K562 (cell line): ENCODE data around the gene CKS2. TPM values are rescaled to one million over a fixed set of nuclear protein-coding genes. Genes with fewer than 3 reads are reported as not detected.

ENCODE experiments used
- BDP1 ChIP-seq: IDR thresholded peaks from 3 replicates; pipeline ENCODE4 v1.6.1; 2011; ENCODE audit not compliant: insufficient read length, insufficient read depth
- DMBX1 ChIP-seq: fragments of 250-450 bp; sonication (Bioruptor Pico); IDR thresholded peaks from 2 replicates; pipeline ENCODE4 v1.8.0; 2022; ENCODE audit warnings: inconsistent platforms, mild to moderate bottlenecking, moderate library complexity, borderline replicate concordance
- HNRNPLL ChIP-seq: fragments of 200-400 bp; formaldehyde crosslinking; IDR thresholded peaks from 2 replicates; pipeline ENCODE4 v1.6.1; 2017; ENCODE audit warnings: low read length, low read depth, mild to moderate bottlenecking; ENCODE audit not compliant: poor library complexity, severe bottlenecking
- MYBL2 ChIP-seq, 2 experiments: fragments of 450-650 bp in 1 of 2; sonication (generic) in 1 of 2; formaldehyde crosslinking in 1 of 2; IDR thresholded peaks; 2 replicates each; pipeline versions ENCODE4 v1.6.1 to v1.8.1; 2017 to 2022; ENCODE audit warnings: borderline replicate concordance in 1 of 2, inconsistent platforms in 1 of 2, low read depth in 1 of 2, mild to moderate bottlenecking in 1 of 2, missing genetic modification reagents in 1 of 2, moderate library complexity in 1 of 2
- NFYB ChIP-seq: IDR thresholded peaks from 2 replicates; pipeline ENCODE4 v1.6.1; 2011; ENCODE audit warnings: mild to moderate bottlenecking, moderate library complexity; ENCODE audit not compliant: insufficient read length; ENCODE audit errors: extremely low read depth
- NRF1 ChIP-seq, 2 experiments: fragments of 450-650 bp; IDR thresholded peaks in 1 of 2; conservative IDR thresholded peaks in 1 of 2; 2 replicates each; pipeline ENCODE4 v1.6.1; 2014; ENCODE audit warnings: mild to moderate bottlenecking in 2 of 2
- POLR2AphosphoS2 ChIP-seq: IDR thresholded peaks from 2 replicates; pipeline ENCODE4 v1.6.1; 2012; ENCODE audit warnings: low read length, improper control_type of control experiment
- SP2 ChIP-seq: IDR thresholded peaks from 2 replicates; pipeline ENCODE4 v1.6.1; 2011; ENCODE audit warnings: mild to moderate bottlenecking, low read depth, low read length, moderate library complexity; ENCODE audit not compliant: poor library complexity, severe bottlenecking; ENCODE audit errors: extremely low read depth
- SREBF1 ChIP-seq: fragments of 150-350 bp; IDR thresholded peaks from 2 replicates; pipeline ENCODE4 v1.6.1; 2014; ENCODE audit warnings: antibody characterized with exemption, low read depth, low read length, borderline replicate concordance
- TAF7 ChIP-seq: fragments of 450-650 bp; IDR thresholded peaks from 2 replicates; pipeline ENCODE4 v1.6.1; 2016; ENCODE audit warnings: missing genetic modification characterization, missing compliant biosample characterization
- YY1 ChIP-seq, 3 experiments: IDR thresholded peaks; 2 replicates each; pipeline ENCODE4 v1.6.1; 2011; ENCODE audit warnings: low read length in 2 of 3, mild to moderate bottlenecking in 2 of 3, moderate library complexity in 2 of 3, borderline replicate concordance in 1 of 3, control low read depth in 1 of 3, low read depth in 1 of 3; ENCODE audit not compliant: insufficient read depth in 3 of 3, insufficient replicate concordance in 2 of 3, control insufficient read depth in 1 of 3, insufficient read length in 1 of 3; ENCODE audit errors: extremely low read depth in 1 of 3
- ZFX ChIP-seq: sonication (generic); formaldehyde crosslinking; IDR thresholded peaks from 2 replicates; pipeline ENCODE4 v1.8.0; 2022; ENCODE audit warnings: mild to moderate bottlenecking, missing genetic modification reagents, moderate library complexity
- ZNF140 ChIP-seq: fragments of 250-450 bp; sonication (Bioruptor Pico); IDR thresholded peaks from 2 replicates; pipeline ENCODE4 v1.8.0; 2021; ENCODE audit warnings: moderate library complexity, mild to moderate bottlenecking, inconsistent platforms
- polyA plus RNA-seq, 8 experiments: library from polyadenylated mRNA; depleted of rRNA in 4 of 8; stranded (reverse) in 5 of 8; unstranded in 3 of 8; fragments of >200 nt; fragmentation: Nextera tagmentation in 2 of 8; fragmentation: Illumina TruSeq in 1 of 8; extraction: Ambion mirVana in 2 of 8; extraction: Trizol in 1 of 8; gene quantifications; 2 replicates each; pipeline versions ENCODE4 v1.2.1 to v1.2.3, GENCODE V29; 2011 to 2014; ENCODE audit warnings: inconsistent platforms in 1 of 8, missing spikeins in 1 of 8
- total RNA-seq, 7 experiments: library from RNA; depleted of rRNA in 6 of 7; stranded (reverse); fragments of >200 nt in 6 of 7; fragmentation: Illumina TruSeq in 2 of 7; extraction: Trizol in 2 of 7; gene quantifications; 2 replicates each; pipeline versions ENCODE4 v1.2.1 to v1.2.3, GENCODE V29; 2011 to 2021; ENCODE audit warnings: low replicate concordance in 1 of 7
- TF ChIP-seq, protein P1 (sequence below), 2 experiments: fragments of 450-650 bp; conservative IDR thresholded peaks; 2 replicates each; pipeline ENCODE4 v1.6.1; 2017; ENCODE audit warnings: mild to moderate bottlenecking in 2 of 2, moderate library complexity in 2 of 2
- TF ChIP-seq, protein P2 (sequence below), 3 experiments: fragments of 200-800 bp in 1 of 3; sonication (Bioruptor generic) in 1 of 3; sonication (generic) in 1 of 3; formaldehyde crosslinking in 1 of 3; IDR thresholded peaks; 2 replicates each; pipeline versions ENCODE4 v1.6.1 to v1.8.0; 2016 to 2022; ENCODE audit warnings: mild to moderate bottlenecking in 2 of 3, missing compliant biosample characterization in 2 of 3, missing genetic modification characterization in 2 of 3, missing genetic modification reagents in 1 of 3
- TF ChIP-seq, protein P3 (sequence below): fragments of 450-650 bp; IDR thresholded peaks from 2 replicates; pipeline ENCODE4 v1.7.0; 2016; ENCODE audit warnings: borderline replicate concordance
- TF ChIP-seq, protein P4 (sequence below), 2 experiments: IDR thresholded peaks; 2 replicates each; pipeline ENCODE4 v1.6.1; 2011; ENCODE audit warnings: borderline replicate concordance in 1 of 2, control low read depth in 1 of 2, low read depth in 1 of 2, low read length in 1 of 2, mild to moderate bottlenecking in 1 of 2, mixed read lengths in 1 of 2, moderate library complexity in 1 of 2; ENCODE audit not compliant: insufficient read depth in 1 of 2, insufficient read length in 1 of 2, poor library complexity in 1 of 2, severe bottlenecking in 1 of 2; ENCODE audit errors: extremely low read depth in 1 of 2

CKS2 gene
- total and polyA plus RNA-seq, 9 of the 15 experiments (the other 6 are each of a cell fraction or from before 2014, with no cell fraction given) = 123 to 941 (median 321) TPM

DNA sequence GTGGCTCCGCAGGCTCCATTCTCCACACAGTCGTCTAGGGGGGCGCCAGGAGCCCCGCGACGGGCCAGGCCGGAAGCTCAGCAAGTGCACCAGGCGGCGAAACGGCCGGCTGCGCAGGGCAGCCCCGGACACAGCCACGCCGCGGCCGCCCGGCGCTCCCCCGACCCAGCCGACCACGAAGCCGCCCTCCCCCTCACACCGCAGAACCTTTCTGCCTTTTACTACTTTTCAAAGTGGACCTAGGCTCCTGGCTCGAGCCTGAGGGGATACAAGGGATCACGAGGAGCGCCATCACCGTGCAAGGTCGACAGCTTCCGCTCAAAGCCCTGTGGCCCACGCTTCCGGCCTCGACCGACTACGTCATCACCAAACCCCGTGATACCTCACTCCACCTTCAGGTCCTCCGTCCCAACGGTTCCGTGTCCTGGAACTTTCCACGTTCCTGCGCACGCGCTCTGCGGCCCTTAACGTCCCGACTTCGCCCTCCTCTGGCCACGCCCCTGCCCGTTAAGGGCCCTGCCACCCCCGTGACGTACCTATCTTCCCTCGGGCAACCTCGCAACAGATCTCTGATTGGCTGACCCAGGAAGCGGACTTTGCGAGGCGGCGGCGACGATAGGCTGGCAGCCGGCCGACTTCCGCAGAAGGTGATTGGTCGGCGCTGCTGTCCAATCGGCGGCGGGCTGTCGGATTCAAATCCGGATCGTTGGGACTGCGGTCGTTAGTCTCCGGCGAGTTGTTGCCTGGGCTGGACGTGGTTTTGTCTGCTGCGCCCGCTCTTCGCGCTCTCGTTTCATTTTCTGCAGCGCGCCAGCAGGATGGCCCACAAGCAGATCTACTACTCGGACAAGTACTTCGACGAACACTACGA, at the start of gene CKS2 (continued):
- TF ChIP-seq HNRNPLL (peak; percentile 62), SP2 (no peak), NRF1 (conservative IDR thresholded peaks at IDR 0.05 in 1 of 2, IDR thresholded peaks at IDR 0.05 in 1 of 2) (peak; percentile 99), MYBL2 (IDR thresholded peaks at IDR 0.05; ENCODE audit: low read depth) (peak; percentile 98), MYBL2 (CRISPR knock-in tag; IDR thresholded peaks at IDR 0.05; ENCODE audit: borderline replicate concordance) (peak; percentile 91; the same call in 1 of the 2 replicates), BDP1 (no peak), TAF7 (peak; percentile 67; the same call in 1 of the 2 replicates), YY1 (IDR thresholded peaks at IDR 0.05; ENCODE audit: borderline replicate concordance in 1 of 3, control insufficient read depth in 1 of 3, extremely low read depth in 1 of 3, insufficient read depth in 3 of 3, insufficient read length in 1 of 3, insufficient replicate concordance in 2 of 3, low read depth in 1 of 3, low read length in 2 of 3) (peak; percentile 32 to 76 (median 64)), ZFX (CRISPR knock-in tag) (peak; percentile 79), DMBX1 (CRISPR knock-in tag) (no peak), POLR2AphosphoS2 (peak; percentile 82; the same call in 1 of the 2 replicates), NFYB (peak; percentile 89), ZNF140 (no peak), SREBF1 (peak; percentile 67; the same call in 1 of the 2 replicates)
- TF ChIP-seq, protein P1, sequence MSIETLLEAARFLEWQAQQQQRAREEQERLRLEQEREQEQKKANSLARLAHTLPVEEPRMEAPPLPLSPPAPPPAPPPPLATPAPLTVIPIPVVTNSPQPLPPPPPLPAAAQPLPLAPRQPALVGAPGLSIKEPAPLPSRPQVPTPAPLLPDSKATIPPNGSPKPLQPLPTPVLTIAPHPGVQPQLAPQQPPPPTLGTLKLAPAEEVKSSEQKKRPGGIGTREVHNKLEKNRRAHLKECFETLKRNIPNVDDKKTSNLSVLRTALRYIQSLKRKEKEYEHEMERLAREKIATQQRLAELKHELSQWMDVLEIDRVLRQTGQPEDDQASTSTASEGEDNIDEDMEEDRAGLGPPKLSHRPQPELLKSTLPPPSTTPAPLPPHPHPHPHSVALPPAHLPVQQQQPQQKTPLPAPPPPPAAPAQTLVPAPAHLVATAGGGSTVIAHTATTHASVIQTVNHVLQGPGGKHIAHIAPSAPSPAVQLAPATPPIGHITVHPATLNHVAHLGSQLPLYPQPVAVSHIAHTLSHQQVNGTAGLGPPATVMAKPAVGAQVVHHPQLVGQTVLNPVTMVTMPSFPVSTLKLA (conservative IDR thresholded peaks at IDR 0.05) = peak; percentile 64 to 82
- TF ChIP-seq, protein P2, sequence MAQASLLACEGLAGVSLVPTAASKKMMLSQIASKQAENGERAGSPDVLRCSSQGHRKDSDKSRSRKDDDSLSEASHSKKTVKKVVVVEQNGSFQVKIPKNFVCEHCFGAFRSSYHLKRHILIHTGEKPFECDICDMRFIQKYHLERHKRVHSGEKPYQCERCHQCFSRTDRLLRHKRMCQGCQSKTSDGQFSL (CRISPR knock-in tag; IDR thresholded peaks at IDR 0.05) = no peak
- TF ChIP-seq, protein P2 (tag; IDR thresholded peaks at IDR 0.05) = no peak
- TF ChIP-seq, protein P3, sequence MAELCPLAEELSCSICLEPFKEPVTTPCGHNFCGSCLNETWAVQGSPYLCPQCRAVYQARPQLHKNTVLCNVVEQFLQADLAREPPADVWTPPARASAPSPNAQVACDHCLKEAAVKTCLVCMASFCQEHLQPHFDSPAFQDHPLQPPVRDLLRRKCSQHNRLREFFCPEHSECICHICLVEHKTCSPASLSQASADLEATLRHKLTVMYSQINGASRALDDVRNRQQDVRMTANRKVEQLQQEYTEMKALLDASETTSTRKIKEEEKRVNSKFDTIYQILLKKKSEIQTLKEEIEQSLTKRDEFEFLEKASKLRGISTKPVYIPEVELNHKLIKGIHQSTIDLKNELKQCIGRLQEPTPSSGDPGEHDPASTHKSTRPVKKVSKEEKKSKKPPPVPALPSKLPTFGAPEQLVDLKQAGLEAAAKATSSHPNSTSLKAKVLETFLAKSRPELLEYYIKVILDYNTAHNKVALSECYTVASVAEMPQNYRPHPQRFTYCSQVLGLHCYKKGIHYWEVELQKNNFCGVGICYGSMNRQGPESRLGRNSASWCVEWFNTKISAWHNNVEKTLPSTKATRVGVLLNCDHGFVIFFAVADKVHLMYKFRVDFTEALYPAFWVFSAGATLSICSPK = no peak
- TF ChIP-seq, protein P4, sequence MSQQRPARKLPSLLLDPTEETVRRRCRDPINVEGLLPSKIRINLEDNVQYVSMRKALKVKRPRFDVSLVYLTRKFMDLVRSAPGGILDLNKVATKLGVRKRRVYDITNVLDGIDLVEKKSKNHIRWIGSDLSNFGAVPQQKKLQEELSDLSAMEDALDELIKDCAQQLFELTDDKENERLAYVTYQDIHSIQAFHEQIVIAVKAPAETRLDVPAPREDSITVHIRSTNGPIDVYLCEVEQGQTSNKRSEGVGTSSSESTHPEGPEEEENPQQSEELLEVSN (IDR thresholded peaks at IDR 0.05; ENCODE audit: borderline replicate concordance in 1 of 2, extremely low read depth in 1 of 2, insufficient read depth in 1 of 2, insufficient read length in 1 of 2, low read depth in 1 of 2, low read length in 1 of 2, poor library complexity in 1 of 2, severe bottlenecking in 1 of 2) = peak in 1 of 2 experiments; percentile 46
